ENCODE data around the gene PDGFRB.
A peak's percentile ranks its signal among the peaks of the same experiment; 100 is the strongest.

Gene PDGFRB

DNA sequence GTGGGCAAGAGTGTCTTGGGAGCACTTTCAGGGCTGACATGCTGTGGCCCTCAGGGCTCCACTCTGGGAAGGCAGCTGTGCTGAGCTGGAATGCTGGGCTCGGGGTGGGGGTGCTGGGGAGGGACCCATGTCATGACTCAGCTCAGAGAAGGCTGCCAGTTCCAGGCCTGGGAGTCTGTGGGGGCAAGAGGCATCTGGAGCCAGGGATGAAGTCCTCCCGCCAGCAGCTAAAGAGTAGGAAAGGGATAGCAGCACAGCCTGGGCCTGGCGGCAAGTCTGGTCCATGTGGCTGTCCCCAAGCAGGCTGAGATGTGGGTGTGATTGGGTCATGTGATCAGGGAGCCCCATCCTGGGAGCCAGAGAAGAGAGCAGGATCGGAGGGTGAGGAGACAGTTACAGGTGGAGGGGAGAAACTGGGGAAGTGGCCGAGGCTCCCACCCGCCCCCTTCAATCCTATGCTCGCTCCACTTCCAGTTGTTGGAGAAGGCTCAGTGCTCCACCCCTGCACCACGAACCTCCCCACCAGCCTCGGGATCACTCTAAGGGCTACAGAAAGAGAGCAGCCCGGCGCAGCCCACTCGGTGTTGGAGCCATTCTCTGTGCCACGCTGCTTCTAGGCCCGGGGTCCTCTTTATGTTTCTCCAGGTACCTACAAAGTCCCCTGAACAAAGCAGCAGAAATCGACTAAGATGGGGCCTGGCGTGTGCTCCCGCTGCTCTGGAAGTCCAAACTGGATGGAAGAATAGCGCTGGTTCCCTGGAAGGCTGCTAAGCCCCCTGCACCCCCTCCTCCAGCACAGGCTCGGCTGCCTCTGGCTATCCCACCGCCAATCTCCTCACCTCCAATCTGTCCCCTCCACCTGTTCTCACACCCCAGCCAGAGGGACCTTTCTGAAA is 12.0 kb downstream of the PDGFRB start:
- no peak for DNase-seq

- DNase-seq: no peak
Measured at GRCh38 chr5:150142959-150143349, 12.7 kb downstream of the PDGFRB start.

- DNase-seq: no peak
Measured at GRCh38 chr5:150142185-150142958, 13.3 kb downstream of the PDGFRB start.

GRCh38 chr5:150141544-150142184 is 14.0 kb downstream of the PDGFRB start:
- DNase-seq: no peak

- DNase-seq: no peak
Measured at GRCh38 chr5:150140830-150141229, 14.8 kb downstream of the PDGFRB start.

- no peak for DNase-seq
Measured at GRCh38 chr5:150139334-150139733, 16.3 kb downstream of the PDGFRB start.

DNA sequence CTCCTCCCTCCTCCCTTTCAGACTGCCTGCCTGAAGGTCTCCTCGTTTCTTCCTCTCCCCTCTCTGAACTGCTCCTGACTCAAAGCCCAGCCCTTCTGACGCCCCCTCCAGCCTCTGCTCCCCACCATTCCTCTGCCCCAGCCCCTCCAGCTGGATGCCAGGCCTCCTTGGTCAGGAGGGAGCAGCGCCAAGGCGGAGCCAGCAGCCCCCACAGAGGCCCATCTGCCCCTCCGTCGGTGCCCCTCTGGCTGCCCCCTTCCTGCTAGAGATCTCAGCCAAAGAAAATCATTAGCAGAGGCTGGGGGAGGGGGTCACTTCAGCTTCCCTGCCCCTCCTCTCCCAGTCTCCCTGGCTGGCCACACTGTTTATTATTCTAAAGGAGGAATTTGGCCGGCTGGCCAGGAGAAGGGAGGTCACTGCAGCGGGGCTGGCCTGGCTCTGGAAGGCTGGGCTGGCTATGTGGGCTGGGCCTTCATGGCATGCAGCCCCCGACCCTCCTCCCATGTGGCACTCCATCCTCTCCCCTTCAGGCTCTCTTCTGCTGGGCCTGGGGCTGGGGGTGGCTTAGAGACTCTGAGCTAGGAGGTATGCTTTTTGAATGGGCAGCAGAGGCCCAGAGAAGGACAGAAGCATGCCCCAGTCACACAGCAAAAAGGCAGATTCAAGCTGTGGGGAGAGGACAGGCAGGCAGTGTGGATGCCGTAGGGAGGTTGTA is 16.9 kb downstream of the PDGFRB start:
- no peak for DNase-seq

DNA sequence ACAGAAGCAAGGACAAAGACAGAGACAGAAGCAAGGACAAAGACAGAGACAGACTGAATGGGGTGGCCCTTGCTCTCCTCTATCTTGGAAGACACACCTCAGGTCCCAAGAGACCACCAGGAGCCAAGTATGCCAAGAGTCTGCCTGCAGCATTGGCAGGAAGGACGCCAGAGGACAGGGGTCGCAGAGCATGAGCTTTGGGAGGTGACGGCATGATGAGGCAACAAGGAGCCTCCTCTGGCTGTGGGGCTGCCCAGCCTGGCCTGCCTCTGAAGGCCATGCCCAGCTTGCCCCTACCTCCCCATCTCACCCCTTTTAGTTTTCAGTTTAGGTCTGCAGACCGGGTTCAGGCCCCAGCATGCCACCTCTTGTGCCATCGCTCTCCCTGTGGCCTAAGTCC is 17.6 kb downstream of the PDGFRB start:
- no peak for DNase-seq

GRCh38 chr5:150137168-150137957 is 18.3 kb downstream of the PDGFRB start:
- DNase-seq: no peak

DNA sequence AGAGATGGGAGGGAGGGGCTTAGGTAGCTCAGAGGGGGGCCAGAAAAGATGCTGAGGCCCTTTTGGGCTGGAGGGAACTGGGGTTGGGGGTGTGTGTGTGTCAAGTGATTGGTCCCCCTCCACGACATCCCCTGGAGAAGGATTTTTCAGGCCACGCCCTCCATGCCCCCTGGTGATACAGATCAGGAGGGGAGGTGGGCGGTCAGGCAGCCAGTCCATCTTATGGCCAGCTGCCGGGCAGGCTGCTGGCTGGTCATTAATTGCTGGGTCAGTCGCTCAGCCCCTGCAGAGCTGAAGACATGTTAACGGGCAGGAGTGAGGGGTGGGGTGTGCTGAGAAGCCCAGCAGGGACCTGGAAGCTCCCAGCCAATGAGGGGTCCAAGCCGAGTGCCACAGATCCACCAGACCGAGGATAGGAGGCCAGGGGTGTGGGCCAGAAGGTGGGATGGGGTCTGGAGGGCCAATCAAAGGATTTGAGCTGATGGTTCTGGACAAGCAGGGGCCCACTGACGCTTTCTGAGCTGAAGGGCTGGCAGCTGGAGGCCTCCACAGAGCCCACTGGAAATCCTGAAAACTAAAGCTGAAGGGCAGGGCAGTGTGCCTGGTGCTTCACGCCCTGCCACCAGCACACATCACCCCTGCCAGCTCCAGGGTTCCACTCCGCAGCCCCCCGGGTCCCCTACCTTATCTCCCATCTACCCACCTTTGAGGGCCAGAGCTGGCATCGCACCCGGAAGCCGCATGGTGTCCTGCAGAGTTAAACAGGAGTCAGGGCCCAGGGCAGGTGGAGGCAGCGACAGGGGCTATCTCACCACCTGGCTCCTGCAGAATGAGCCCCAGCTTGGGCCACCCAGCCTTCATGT is 19.1 kb downstream of the PDGFRB start:
- DNase-seq: no peak

DNA sequence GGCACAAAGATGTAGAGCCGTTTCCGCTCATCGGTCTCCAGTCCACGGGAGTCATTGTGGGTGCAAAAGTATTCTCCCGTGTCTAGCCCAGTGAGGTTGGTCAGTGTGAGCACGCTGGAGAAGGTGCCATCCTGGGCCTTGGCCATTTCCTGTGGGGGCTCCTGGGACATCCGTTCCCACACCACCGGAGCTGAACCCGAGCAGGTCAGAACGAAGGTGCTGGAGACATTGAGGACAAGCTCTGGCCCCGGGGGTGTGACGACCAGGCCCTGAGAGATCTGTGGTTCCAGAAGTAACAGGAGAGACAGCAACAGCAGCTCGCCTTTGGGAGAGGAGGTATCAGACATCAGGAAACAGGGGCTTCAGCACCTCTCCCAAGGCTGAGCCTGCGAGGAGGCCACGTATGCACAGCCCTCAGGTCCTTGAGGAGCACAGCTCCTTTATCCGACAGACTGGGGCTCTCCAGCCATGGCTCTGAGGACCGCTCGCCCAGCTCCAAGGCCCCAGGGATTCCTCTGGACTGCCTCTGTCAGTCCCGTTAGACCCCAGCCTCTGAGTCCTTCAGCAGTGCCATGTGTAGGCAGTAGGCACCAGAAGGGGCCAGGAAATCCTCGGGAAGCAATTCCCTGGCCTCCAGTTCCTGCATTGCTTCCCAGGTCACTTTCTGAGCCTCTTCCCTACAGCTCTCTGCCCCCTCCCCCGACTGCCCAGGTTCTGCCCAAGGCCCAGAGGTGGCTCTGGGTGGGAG is 19.9 kb downstream of the PDGFRB start:
- no peak for DNase-seq

DNA sequence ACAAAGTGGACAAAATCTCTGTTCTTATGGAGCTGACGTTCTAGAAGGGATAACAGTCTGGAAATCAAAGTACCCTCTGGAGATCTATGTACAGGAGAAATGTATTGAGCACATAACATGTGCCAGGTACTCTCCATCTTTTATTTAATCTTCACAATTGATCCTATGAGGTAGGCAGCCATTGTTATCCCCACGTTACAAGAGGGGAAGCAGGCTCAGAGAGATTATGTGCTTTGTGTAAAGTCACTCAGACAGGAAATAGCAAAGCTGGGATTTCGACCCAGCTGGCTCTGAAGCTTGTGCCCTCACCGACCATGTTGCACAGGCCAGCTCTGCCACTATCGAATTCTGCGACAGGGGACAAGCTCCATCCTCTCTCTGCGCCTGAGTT is 21.5 kb downstream of the PDGFRB start:
- DNase-seq: no peak

- no peak for DNase-seq
Measured at GRCh38 chr5:150133581-150134197, 22.0 kb downstream of the PDGFRB start.

DNA sequence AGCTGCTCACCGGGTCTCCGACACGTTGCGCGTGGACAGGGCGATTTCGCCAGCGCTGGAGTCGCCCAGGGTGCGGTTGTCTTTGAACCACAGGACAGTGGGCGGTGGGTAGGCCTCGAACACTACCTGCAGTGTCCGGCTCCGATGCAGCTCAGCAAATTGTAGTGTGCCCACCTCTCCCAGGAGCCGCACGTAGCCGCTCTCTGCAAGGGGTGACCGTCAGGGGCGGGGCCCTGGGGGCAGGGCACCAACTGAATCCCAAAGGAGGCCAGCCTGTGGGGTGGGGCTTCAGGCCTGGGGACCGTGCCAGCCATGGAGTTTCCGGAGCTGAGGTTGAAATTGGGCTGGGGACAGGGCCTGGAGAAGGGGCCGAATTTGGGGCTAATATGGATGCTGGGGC is 22.9 kb downstream of the PDGFRB start:
- no peak for DNase-seq

- no peak for DNase-seq
Measured at GRCh38 chr5:150131978-150132694, 23.5 kb downstream of the PDGFRB start.

DNA sequence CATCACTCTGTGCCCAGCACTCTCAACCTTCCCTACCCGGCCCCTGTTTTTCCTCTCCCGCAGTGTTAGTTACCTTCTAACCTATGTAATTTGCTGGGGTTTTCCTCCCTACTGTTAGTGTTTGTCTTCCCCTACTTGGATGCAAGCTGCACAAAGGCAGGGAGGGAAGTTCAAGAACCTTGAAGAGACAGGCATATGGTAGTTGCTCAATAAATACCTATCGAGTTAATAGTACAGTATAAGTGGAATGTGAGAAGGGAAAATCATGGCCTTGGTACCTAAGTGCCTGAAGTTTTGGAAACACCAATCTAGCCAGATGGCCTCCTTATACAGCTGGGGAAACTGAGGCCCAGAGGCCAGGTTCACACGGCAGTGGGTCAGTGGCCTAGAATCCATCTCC is 24.2 kb downstream of the PDGFRB start:
- no peak for DNase-seq

GRCh38 chr5:150130493-150130922 is 25.1 kb downstream of the PDGFRB start:
- no peak for DNase-seq

GRCh38 chr5:150129813-150130492 is 25.7 kb downstream of the PDGFRB start:
- DNase-seq: peak; percentile 34

DNA sequence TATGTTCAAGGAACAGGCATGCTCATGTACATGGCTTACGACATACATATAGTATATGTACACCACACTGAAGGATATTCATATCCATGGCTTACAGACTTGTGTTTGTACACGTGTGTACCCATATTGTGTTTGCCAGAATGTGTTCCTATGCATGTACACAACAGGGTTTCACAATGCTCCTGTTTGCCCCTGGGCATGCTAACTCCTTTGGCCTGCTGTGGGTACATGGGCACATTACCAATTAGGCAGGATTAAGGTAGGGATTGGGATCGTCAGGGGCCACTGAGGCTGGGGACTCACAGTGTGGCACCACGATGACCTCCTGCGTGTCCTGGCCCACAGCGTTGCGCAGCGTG is 26.2 kb downstream of the PDGFRB start:
- no peak for DNase-seq

Measured in activated gamma-delta T cell treated with Interleukin-2 at 50 U/mL for 16 hours (primary cell).